Activated CD8-positive, alpha-beta T cell treated with anti-CD3 and anti-CD28 coated beads for 36 hours (primary cell): ENCODE measurements around the gene CDH13. TPM values are rescaled to one million over a fixed set of nuclear protein-coding genes. Genes with fewer than 3 reads are reported as not detected.

Experiments used
- ATAC-seq: fragments of 200-7000 bp; cut with Tn5 transposase; one replicate; pipeline ENCODE4 v1.10.0; 2021; ENCODE audit warnings: mild to moderate bottlenecking, moderate library complexity
- CTCF ChIA-PET: fragments of 350-600 bp; sonication (Branson Sonifier 250); formaldehyde crosslinking; loops from one replicate; lab custom pipeline; 2021; ENCODE audit warnings: antibody characterized with exemption; lab: Charles Lee
- POLR2A ChIA-PET: fragments of 350-600 bp; sonication (Branson Sonifier 250); formaldehyde crosslinking; loops from one replicate; lab custom pipeline; 2021; ENCODE audit warnings: antibody characterized with exemption; lab: Charles Lee
- DNase-seq: peaks from one replicate; pipeline ENCODE4 v3.0.0-alpha.2; 2020
- H3K27ac Mint-ChIP-seq: one replicate; pipeline ENCODE4 v1.8.0; 2021; ENCODE audit warnings: mild to moderate bottlenecking, mixed read lengths
- H3K27me3 Mint-ChIP-seq: one replicate; pipeline ENCODE4 v1.8.0; 2021; ENCODE audit warnings: mixed read lengths
- H3K36me3 Mint-ChIP-seq: one replicate; pipeline ENCODE4 v1.8.0; 2021; ENCODE audit warnings: low read depth, mixed read lengths
- H3K4me1 Mint-ChIP-seq: one replicate; pipeline ENCODE4 v1.8.0; 2021; ENCODE audit warnings: low read depth, mixed read lengths
- H3K4me3 Mint-ChIP-seq: one replicate; pipeline ENCODE4 v1.8.0; 2021; ENCODE audit warnings: mild to moderate bottlenecking, moderate library complexity, mixed read lengths
- H3K9me3 Mint-ChIP-seq: one replicate; pipeline ENCODE4 v1.8.0; 2021; ENCODE audit warnings: mixed read lengths
- CTCF ChIP-seq: fragments of 200-600 bp; IDR thresholded peaks from one replicate; pipeline ENCODE4 v1.8.0; 2022; ENCODE audit warnings: antibody characterized with exemption, mild to moderate bottlenecking
- intact Hi-C: fragments of 100-400 bp; cut with micrococcal nuclease; formaldehyde crosslinking; loops from one replicate; pipeline ENCODE4 v1.10.0; 2022
- total RNA-seq, 2 experiments: library from RNA; stranded (reverse); gene quantifications; one replicate each; pipeline ENCODE4 v1.2.3, GENCODE V29; 2021

The CDH13 gene
- total RNA-seq, 2 experiments from 2014 or later, result not detected

GRCh38 chr16:83742124-83742899, 1115.5 kb downstream of the CDH13 start:
- no peak for ATAC-seq
- no peaks in the 10 kb centered on the region for H3K36me3 Mint-ChIP-seq
- no peak for TF ChIP-seq CTCF
- ChIA-PET CTCF (no interaction called here), POLR2A (no interaction called here)
- H3K27ac Mint-ChIP-seq, result no peak overlapping the region
- intact Hi-C loops, result no loop called here
- H3K27me3 Mint-ChIP-seq, result peaks cover 2% of the 10 kb centered on the region
- no peak for DNase-seq
- H3K4me3 Mint-ChIP-seq, result no peak overlapping the region
- no peaks in the 10 kb centered on the region for H3K4me1 Mint-ChIP-seq
- no peaks in the 10 kb centered on the region for H3K9me3 Mint-ChIP-seq

- intact Hi-C loops, result no loop called here
- H3K4me3 Mint-ChIP-seq, result no peak overlapping the region
- H3K27me3 Mint-ChIP-seq, result peaks cover 2% of the 10 kb centered on the region
- TF ChIP-seq CTCF, result no peak
- CTCF ChIA-PET, result no interaction called here
- no peaks in the 10 kb centered on the region for H3K9me3 Mint-ChIP-seq
- DNase-seq (no peak), ATAC-seq (no peak)
- POLR2A ChIA-PET, result no interaction called here
- no peak overlapping the region for H3K27ac Mint-ChIP-seq
- H3K4me1 Mint-ChIP-seq, result no peaks in the 10 kb centered on the region
- H3K36me3 Mint-ChIP-seq, result no peaks in the 10 kb centered on the region
These were observed 1116.5 kb downstream of the CDH13 start for GRCh38 chr16:83743241-83743640.

GRCh38 chr16:83743720-83744119, 1117.0 kb downstream of the CDH13 start:
- CTCF ChIA-PET, result no interaction called here
- no peaks in the 10 kb centered on the region for H3K9me3 Mint-ChIP-seq
- no peaks in the 10 kb centered on the region for H3K36me3 Mint-ChIP-seq
- H3K4me3 Mint-ChIP-seq, result no peak overlapping the region
- DNase-seq (no peak), ATAC-seq (no peak)
- TF ChIP-seq CTCF, result no peak
- H3K27ac Mint-ChIP-seq, result no peak overlapping the region
- POLR2A ChIA-PET, result no interaction called here
- peaks cover 2% of the 10 kb centered on the region for H3K27me3 Mint-ChIP-seq
- H3K4me1 Mint-ChIP-seq, result no peaks in the 10 kb centered on the region
- intact Hi-C loops, result no loop called here

- Mint-ChIP-seq H3K9me3 (no peaks in the 10 kb centered on the region), H3K27me3 (peaks cover 4% of the 10 kb centered on the region), H3K36me3 (no peaks in the 10 kb centered on the region), H3K4me1 (no peaks in the 10 kb centered on the region), H3K27ac (no peak overlapping the region), H3K4me3 (no peak overlapping the region)
- intact Hi-C loops, result no loop called here
- ChIA-PET CTCF (no interaction called here), POLR2A (no interaction called here)
- no peak for TF ChIP-seq CTCF
- ATAC-seq (no peak), DNase-seq (no peak)
These were observed 1117.7 kb downstream of the CDH13 start for GRCh38 chr16:83744441-83744981.

- Mint-ChIP-seq H3K4me3 (no peak overlapping the region), H3K27me3 (peaks cover 6% of the 10 kb centered on the region), H3K4me1 (no peaks in the 10 kb centered on the region), H3K36me3 (no peaks in the 10 kb centered on the region), H3K27ac (no peak overlapping the region), H3K9me3 (no peaks in the 10 kb centered on the region)
- POLR2A ChIA-PET, result no interaction called here
- ATAC-seq (no peak), DNase-seq (no peak)
- TF ChIP-seq CTCF, result no peak
- CTCF ChIA-PET, result no interaction called here
- intact Hi-C loops, result no loop called here
These were observed 1119.8 kb downstream of the CDH13 start for GRCh38 chr16:83746611-83747010.
